Activated T-cell treated with anti-CD3 and anti-CD28 coated beads, Interleukin-2, amount 50 U/mL, for 4 hours (primary cell): ENCODE data around the gene COG5. TPM values are rescaled to one million over a fixed set of nuclear protein-coding genes. Genes with fewer than 3 reads are reported as not detected.
A peak's percentile ranks its signal among the peaks of the same experiment; 100 is the strongest.
"Not testable (repeated sequence)": the region's sequence is repeated elsewhere in the genome, so short reads cannot be mapped to it uniquely, and the experiment has no call there.

Experiments used
- ATAC-seq, 2 donors: fragments of 200-7000 bp; cut with Tn5 transposase; one replicate each; pipeline ENCODE4 v1.10.0; 2021
- DNase-seq: peaks from one replicate; pipeline ENCODE4 v3.0.0-alpha.2; 2020
- H3K27me3 Mint-ChIP-seq: one replicate; pipeline ENCODE4 v1.8.0; 2021; ENCODE audit warnings: low read depth, mixed read lengths
- H3K36me3 Mint-ChIP-seq: one replicate; pipeline ENCODE4 v1.8.0; 2022; ENCODE audit warnings: mixed read lengths; ENCODE audit not compliant: insufficient read depth
- H3K4me1 Mint-ChIP-seq: one replicate; pipeline ENCODE4 v1.8.0; 2021; ENCODE audit warnings: low read depth, mixed read lengths
- H3K4me3 Mint-ChIP-seq: one replicate; pipeline ENCODE4 v1.8.0; 2021; ENCODE audit warnings: mild to moderate bottlenecking, moderate library complexity, mixed read lengths
- H3K9me3 Mint-ChIP-seq: one replicate; pipeline ENCODE4 v1.8.0; 2021; ENCODE audit warnings: mixed read lengths
- total RNA-seq, 3 donors: library from RNA; stranded (reverse); gene quantifications; one replicate each; pipeline ENCODE4 v1.2.1, GENCODE V29; 2021

Gene COG5
- total RNA-seq, 3 donors from 2014 or later: 30.3 to 40.9 (median 40.0) TPM

DNA sequence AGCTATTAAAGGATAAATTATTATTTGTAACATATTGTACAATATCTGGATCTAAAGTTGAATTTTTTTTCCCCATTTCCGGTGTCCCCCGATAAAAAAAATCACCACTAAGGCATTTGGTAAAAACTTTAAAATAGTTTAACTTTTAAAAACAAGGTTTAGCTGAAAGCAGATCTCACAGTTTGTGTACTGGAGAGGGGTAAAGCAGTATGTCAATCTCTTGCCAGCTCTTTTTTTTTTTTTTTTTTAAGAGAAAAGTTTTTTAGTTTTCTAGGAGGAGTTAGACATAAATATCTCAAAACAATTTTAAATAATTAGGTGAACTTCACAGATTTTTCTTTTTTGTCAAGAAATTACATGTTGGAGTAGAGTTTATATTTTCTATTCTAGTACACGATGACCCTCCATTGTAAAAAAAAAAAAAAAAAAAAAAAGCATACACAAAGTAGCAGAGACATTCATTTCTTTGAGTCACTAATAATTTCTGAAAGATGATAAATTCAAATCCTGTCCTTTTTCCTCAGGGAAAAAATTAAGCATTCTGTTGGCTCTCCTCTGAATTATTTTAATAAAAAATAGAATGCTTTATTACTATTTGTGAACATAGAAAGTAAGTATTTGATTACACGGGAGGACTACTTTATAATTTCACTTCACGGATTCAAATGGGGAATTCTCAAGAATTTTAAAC, 396.8 kb downstream of the COG5 start:
- ATAC-seq (no peak), DNase-seq (no peak)
- peaks cover 3% of the 10 kb centered on the region for H3K27me3 Mint-ChIP-seq
- H3K36me3 Mint-ChIP-seq: no peaks in the 10 kb centered on the region
- H3K4me3 Mint-ChIP-seq: peak overlapping the region; percentile 98
- H3K9me3 Mint-ChIP-seq: no peaks in the 10 kb centered on the region
- peaks cover 30% of the 10 kb centered on the region for H3K4me1 Mint-ChIP-seq

DNA sequence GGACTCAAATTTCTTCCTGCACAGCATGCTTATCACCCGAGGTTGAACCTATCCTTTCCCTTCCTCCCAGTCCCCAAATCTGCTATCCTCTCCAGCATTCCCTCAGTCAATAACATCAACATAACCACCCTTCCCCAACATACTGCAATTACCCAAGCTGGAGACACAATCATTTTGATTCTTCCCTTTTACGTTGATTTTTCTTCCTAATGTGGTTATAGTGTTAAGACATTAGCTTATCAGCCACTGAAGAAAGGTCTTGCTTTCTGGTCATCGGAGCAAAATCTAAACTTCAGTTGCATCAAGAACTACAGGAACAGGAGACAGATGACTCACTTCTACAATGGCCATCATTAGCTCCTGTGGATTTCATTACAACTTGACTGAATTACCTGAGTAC, 398.4 kb downstream of the COG5 start:
- DNase-seq: no peak
- H3K4me1 Mint-ChIP-seq: peaks cover 19% of the 10 kb centered on the region
- no peak for ATAC-seq
- H3K9me3 Mint-ChIP-seq: no peaks in the 10 kb centered on the region
- H3K4me3 Mint-ChIP-seq: no peak overlapping the region
- no peaks in the 10 kb centered on the region for H3K36me3 Mint-ChIP-seq
- H3K27me3 Mint-ChIP-seq: peaks cover 3% of the 10 kb centered on the region

DNA sequence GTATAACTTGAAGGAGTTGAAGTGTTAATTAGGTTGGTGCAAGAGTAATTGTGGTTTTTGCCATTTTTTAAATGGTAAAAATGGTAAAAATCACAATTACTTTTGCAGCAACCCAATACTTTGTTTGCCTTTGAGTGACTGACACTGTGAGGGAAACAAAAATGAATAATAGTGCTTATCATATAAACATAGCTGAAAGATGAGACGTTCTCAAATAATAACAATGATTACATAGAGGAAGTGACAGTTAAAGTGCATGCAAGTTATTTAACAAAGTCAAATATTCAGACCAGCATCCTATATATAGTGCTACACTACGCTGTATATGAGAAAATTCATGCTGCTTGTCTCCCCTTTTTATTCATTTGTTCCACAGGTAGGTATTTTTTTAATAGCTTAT, 399.6 kb downstream of the COG5 start:
- Mint-ChIP-seq H3K9me3 (no peaks in the 10 kb centered on the region), H3K4me3 (no peak overlapping the region), H3K36me3 (no peaks in the 10 kb centered on the region), H3K27me3 (peaks cover 3% of the 10 kb centered on the region), H3K4me1 (peaks cover 15% of the 10 kb centered on the region)
- ATAC-seq (no peak), DNase-seq (no peak)

DNA sequence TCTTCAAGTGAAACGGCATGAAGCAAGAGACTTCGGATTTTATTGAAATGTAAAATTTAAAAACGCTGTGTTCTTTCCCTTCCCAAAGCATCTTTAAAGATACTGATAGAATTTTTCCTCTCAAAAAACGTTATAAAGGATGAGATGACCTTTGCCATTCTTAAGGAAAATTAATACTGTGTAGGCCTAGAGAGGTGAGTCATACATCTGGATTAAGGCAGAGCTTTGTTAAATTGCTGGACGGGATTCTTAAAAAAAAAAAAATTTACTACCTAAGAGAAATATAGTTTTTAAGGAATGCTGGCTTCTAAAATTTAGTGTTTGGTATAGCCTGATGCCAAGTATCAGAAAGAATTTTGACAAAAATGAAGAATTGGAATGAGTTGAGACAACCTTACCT, 401.2 kb downstream of the COG5 start:
- peaks cover 13% of the 10 kb centered on the region for H3K4me1 Mint-ChIP-seq
- no peak for ATAC-seq
- no peaks in the 10 kb centered on the region for H3K9me3 Mint-ChIP-seq

DNA sequence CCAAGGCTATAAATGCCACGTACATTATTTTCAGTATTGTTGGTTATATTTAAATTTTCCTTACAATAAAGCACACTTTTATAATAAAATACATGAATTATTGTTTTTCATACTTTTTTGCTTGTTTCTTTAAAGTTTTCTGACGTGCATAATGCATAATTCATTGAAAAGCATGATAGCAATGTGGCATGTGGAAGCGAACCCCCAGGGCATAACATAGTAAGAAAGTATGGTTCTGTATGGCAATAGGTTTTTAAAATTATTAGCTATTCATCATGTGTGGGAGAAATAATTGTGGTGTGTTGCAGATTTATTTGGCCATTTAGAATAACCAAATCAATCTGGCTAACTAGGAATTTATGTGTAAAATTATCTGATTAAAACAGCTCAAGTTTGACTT, 402.3 kb downstream of the COG5 start:
- Mint-ChIP-seq H3K4me3 (no peak overlapping the region), H3K9me3 (no peaks in the 10 kb centered on the region), H3K4me1 (peaks cover 4% of the 10 kb centered on the region), H3K27me3 (peaks cover 3% of the 10 kb centered on the region), H3K36me3 (no peaks in the 10 kb centered on the region)
- no peak for DNase-seq
- ATAC-seq: no peak

More for the DNA sequence above, 401.2 kb downstream of the COG5 start:
- H3K27me3 Mint-ChIP-seq: peaks cover 3% of the 10 kb centered on the region
- no peak overlapping the region for H3K4me3 Mint-ChIP-seq
- DNase-seq: no peak
- no peaks in the 10 kb centered on the region for H3K36me3 Mint-ChIP-seq

DNA sequence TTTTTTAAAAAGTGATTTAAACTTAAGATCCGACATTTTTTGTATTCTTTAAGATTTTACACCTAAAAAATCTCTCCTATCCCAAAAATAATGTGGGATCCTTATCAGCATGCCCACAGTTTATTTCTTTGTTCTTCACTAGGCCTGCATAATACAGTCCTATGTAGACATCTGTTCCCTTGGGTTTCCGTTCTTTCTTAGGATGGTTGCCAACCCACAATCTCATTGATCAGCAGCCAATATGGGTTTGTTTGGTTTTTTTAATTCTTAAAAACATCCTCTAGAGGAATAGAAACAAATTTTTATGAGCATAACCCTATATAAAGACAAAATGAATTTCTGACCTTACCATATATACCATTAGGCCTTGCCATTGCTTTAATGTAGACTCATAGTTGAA, 403.3 kb downstream of the COG5 start:
- no peak overlapping the region for H3K4me3 Mint-ChIP-seq
- no peaks in the 10 kb centered on the region for H3K36me3 Mint-ChIP-seq
- H3K9me3 Mint-ChIP-seq: no peaks in the 10 kb centered on the region
- DNase-seq (no peak), ATAC-seq (no peak)
- no peaks in the 10 kb centered on the region for H3K4me1 Mint-ChIP-seq
- H3K27me3 Mint-ChIP-seq: peaks cover 3% of the 10 kb centered on the region

DNA sequence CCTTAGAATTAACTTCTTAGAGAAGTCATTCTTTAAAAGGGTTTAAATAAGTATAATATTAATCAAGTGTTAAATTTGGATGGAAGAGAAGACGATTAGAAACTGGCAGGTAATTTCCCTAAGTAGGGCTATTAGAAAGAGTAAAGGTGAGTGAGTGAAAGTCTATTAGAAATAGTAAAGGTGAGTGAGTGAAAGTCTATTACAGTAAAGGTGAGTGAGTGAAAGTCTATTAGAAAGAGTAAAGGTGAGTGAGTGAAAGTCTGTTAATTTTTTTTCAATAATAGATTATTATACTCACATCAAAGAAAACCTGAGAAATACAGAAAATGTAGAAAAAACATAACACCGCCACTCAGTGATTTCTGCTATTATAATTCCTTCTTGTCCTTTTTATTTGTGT, 405.7 kb downstream of the COG5 start:
- Mint-ChIP-seq H3K4me3 (no peak overlapping the region), H3K4me1 (no peaks in the 10 kb centered on the region), H3K9me3 (no peaks in the 10 kb centered on the region), H3K27me3 (no peaks in the 10 kb centered on the region), H3K36me3 (no peaks in the 10 kb centered on the region)
- no peak for DNase-seq
- no peak for ATAC-seq

DNA sequence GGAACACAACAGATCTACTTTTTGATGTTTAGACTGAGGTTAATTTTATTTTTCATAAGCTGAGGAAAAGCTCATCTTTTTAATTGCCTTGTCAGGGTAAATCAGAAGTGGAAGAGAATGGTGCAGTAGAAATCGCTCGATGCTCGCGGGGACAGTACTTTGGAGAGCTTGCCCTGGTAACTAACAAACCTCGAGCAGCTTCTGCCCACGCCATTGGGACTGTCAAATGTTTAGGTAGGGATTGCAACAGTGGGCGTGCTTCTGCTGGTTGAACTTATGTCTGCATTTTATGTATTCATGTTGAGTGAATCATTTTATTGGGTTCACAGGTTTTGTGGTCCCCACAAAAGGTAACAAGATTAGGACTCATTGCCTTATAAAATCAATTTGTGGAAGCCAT, 406.6 kb downstream of the COG5 start:
- DNase-seq (no peak), ATAC-seq (no peak)
- Mint-ChIP-seq H3K4me3 (no peak overlapping the region), H3K9me3 (no peaks in the 10 kb centered on the region), H3K27me3 (no peaks in the 10 kb centered on the region), H3K4me1 (no peaks in the 10 kb centered on the region), H3K36me3 (no peaks in the 10 kb centered on the region)

DNA sequence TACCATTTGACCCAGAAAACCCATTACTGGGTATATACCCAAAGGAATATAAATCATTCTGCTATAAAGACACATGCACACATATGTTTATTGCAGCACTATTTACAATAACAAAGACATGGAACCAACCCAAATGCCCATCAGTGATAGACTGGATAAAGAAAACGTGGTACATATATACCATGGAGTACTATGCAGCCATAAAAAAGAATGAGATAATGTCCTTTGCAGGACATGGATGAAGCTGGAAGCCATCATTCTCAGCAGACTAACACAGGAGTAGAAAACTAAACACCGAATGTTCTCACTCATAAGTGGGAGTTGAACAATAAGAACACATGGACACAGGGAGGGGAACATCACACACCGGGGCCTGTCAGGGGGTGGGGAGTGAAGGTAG, 408.0 kb downstream of the COG5 start:
- H3K36me3 Mint-ChIP-seq, ATAC-seq, H3K4me1 Mint-ChIP-seq, H3K27me3 Mint-ChIP-seq, H3K4me3 Mint-ChIP-seq, DNase-seq, H3K9me3 Mint-ChIP-seq: not testable (repeated sequence)

DNA sequence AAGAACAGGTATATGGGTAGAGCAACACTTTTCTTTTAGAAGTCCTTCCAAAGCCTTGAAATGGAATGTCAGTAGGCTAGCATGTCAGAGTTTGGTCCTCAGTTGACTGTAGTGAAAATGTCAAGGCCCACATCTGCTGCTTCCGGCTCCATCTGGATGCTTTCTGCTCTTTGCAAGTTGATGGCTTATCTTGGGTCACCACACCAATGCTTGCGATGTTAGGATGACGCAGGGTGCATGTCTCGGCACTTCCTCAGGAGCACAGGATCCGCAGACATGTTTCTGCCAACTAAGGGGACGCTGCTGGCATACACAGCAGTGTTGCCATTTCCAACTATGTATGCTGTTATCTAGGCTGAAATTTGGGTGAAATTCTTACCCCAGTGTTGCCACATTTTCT, 408.9 kb downstream of the COG5 start:
- H3K4me3 Mint-ChIP-seq: no peak overlapping the region
- no peaks in the 10 kb centered on the region for H3K27me3 Mint-ChIP-seq
- H3K36me3 Mint-ChIP-seq: no peaks in the 10 kb centered on the region

DNA sequence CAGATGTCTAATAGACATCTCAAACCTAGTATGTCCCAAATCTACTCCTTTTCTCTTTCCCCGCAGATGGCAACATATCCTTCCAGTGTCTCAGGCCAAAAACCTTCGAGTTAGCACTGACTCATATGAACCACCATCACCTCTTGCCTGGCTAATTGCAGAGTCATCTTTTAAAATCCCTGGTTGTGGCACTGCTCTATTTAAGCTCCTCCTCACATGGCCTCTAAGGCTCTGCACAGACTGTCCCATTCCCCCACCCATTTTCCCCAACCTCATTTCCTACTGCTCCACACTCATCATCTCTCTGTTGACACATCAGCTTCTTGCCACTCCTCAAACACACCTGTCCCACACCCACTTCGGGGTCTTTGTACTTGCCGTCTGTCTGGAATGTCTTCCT, 411.7 kb downstream of the COG5 start:
- Mint-ChIP-seq H3K9me3 (no peaks in the 10 kb centered on the region), H3K27me3 (no peaks in the 10 kb centered on the region), H3K36me3 (no peaks in the 10 kb centered on the region), H3K4me3 (no peak overlapping the region), H3K4me1 (peaks cover 5% of the 10 kb centered on the region)
- ATAC-seq (no peak), DNase-seq (no peak)

More for the DNA sequence above, 408.9 kb downstream of the COG5 start:
- Mint-ChIP-seq H3K4me1 (no peaks in the 10 kb centered on the region), H3K9me3 (no peaks in the 10 kb centered on the region)
- ATAC-seq (no peak), DNase-seq (no peak)

Other genes starting within 250 kb of the COG5 start
- not detected for gene GPR22, start 93.9 kb downstream of the COG5 start, total RNA-seq
- gene DUS4L, start 51 bp upstream of the COG5 start, total RNA-seq: 10 to 100 TPM in 1 of 3 donors, 1 to 10 TPM in 2; 9.5 to 11.6 (median 9.5) TPM
- 10 to 100 TPM; 26.5 to 29.2 (median 27.8) TPM for gene BCAP29, start 16.3 kb upstream of the COG5 start, total RNA-seq
- gene SLC26A4, start 96.9 kb upstream of the COG5 start, total RNA-seq: 1 to 10 TPM in 1 of 3 donors, under 1 TPM in 2; 0.68 to 2.0 (median 0.71) TPM
- 10 to 100 TPM; 37.2 to 45.9 (median 42.7) TPM for gene CBLL1, start 180.2 kb upstream of the COG5 start, total RNA-seq
- gene SLC26A3, start 239.3 kb upstream of the COG5 start, total RNA-seq: under 1 TPM; 0.19 to 0.48 (median 0.37) TPM